HG03139 (cell line): ENCODE data around the gene USF3.
"Not testable (repeated sequence)": the region's sequence is repeated elsewhere in the genome, so short reads cannot be mapped to it uniquely, and the experiment has no call there.

Source experiments
- ATAC-seq: cut with Tn5 transposase; IDR thresholded peaks from one replicate; pipeline ENCODE4 v1.9.1; 2021; ENCODE audit not compliant: unreplicated experiment

Gene USF3

DNA sequence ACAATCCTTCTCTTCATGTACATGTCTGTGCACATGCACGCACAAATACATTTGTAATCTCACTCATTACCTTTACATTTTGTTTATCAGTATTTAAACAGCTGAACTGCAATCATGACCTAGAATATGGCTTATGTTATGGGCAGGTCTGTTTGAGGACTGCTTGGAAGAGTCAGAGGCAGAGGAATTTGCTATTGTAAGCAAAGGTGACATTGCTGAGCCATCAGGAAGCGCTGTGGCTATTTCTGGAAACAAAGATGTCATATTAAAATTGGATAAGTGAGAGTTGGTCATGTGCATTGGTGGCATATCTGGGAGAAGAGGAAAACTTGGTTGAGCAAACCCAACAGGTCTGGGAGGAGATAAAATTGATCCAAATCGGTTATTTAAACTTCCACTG is 41.6 kb downstream of the USF3 start:
- ATAC-seq = no peak

DNA sequence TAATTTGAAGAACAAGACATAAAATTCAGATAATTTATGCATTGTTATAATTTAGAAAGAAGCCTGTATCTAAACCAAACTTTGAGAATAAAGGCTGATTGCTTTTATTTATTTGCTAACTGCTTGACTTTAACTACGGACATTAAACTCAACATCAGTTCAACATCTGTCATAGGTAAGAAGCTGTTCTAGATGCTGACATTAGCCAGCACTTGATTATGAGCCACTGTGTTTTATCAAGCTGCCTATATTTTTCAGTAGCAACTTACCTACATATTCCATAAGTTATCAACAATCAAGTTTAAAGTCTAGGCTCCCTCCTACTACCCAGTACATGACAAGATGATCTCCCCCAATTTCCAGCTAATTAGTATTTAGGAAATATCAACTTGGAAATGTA is 42.1 kb downstream of the USF3 start:
- ATAC-seq = no peak

DNA sequence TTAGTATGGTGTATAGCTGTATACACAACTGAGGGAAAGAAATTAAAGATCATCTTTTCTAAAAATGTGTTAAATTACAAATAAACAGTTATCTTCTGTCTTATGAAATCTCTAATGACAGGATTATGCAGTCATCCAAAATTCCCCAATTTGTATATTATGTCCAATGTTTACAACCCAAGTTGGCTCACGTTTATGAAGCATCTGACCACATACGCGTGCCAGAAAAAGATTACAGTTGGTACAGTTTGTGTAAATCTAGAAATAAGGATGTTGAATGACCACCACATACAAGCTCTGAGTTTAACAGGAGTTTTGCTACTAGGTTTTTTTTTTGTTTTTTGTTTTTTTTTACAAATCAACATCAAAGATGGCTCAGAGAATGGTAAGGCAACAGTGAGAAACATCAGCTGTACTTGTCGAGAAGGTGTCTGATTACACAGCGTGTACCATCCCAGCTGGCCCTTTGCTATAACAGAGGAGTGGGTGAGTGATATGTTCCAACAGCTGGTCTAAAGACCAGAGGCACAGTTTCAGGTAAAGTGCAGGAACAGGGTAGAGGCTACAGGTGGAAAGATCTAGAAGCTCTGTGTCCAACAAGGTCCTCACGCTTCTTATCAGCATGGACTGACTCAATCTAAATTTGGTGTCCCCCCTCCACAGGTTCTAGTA is 47.1 kb downstream of the USF3 start:
- no peak for ATAC-seq

DNA sequence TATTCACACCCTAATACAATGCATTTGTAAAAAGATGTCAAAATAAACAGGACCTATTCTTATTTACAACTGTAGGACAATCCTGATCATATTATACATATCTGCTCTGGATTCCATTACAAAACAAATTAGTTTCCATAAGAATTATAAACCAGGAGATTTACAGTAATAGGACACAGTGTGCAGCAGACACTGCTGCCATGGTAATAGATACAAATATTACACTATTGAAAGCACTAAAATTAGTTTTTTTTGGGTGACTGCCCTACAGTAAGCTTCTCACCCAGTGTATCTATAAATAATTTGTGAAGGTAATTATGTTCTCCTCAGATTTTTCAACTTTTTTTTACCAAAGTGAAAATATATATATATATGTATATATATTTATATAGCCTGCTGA is 47.9 kb downstream of the USF3 start:
- ATAC-seq = no peak

DNA sequence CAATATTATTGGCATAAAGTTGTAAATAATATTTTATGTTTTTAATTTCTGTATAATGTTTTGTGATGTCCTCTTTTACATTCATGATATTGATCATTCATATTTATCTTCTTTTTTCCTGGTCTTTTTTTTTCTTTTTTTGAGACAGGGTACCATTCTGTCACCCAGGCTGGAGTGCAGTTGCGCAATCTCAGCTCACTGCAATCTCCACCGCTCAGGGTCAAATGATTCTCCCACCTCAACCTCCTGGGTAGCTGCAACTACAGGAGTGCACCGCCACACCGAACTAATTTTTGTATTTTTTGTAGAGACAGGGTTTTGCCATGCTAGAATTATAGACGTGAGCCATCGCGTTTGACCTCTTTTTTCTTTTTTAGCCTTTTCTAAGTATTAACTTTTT is 52.9 kb downstream of the USF3 start:
- no peak for ATAC-seq

DNA sequence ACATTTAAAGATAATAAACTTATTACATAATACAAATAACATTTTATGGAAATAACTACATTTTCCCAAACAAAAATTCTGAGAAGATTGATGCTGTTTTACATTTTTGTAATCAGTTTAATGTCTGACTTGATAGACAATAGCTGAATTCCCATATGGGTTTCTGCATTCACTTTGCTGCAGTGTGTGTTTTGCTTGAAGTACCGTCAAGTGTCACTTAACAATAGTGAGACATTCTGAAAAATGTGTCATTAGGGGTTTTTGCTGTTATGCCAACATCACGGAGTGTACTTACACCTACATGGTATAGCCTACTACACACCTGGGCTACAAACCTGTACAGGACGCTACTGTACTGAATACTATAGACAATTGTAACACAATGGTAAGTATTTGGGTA is 57.5 kb downstream of the USF3 start:
- no peak for ATAC-seq

DNA sequence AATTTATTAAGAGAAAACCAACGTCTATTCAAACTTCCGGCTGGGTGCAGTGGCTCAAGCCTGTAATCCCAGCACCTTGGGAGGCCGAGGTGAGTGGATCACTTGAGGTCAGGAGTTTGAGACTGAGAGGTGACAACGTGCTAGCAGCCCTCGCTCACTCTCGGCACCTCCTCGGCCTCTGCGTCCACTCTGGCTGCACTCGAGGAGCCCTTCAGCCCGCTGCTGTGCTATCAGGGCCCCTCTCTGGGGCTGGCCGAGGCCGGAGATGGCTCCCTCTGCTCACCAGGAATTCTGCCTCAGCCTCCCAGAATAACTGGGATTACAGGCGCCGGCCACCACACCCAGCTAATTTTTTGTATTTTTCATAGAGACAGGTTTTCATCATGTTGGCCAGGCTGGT is 58.7 kb downstream of the USF3 start:
- ATAC-seq = no peak

DNA sequence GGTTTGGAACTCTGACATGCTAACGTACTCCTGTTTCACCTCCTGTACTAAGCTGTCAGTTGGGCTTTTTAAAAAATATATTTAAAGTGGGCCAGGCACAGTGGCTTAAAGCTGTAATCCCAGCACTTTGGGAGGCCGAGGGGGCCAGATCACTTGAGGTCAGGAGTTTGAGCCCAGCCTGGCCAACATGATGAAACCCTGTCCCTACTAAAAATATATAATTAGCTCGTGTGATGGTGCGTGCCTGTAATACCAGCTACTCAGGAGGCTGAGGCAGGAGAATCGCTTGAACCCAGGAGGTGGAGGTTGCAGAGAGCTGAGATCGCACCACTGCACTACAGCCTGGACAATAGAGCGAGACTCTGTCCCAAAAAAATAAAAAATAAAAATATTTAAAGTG is 60.4 kb downstream of the USF3 start:
- not testable (repeated sequence) for ATAC-seq

DNA sequence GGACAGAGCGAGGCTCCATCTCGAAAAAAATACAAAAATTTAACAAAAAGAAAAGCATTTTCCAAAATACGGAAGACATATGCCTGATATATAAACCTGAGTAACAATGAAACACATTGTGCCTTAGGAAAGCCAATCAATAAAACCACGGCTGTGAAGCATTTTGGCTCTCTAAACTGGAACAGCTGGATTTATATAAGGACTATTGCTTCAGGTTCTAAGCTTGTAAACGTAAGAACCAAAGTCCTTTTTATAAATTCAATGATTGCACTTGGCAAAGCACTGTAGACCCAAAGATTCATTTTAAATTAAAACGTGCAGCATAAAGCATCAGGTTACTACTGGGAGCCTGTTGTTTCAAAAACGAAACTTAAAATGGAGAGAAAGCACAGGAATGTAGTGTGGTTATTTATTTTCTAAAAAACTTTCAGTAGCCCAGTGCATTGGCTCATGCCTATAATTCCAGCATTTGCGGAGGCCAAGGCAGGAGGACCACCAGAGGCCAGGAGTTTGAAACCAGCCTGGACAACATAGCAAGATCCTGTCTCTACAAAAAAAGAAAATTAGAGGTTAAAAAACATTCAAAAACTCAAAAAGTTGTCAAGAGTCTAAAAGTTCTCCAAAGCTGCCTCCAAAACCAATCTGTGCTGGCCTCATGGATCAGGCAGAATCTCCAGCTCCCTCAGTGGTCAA is 61.5 kb downstream of the USF3 start:
- no peak for ATAC-seq

DNA sequence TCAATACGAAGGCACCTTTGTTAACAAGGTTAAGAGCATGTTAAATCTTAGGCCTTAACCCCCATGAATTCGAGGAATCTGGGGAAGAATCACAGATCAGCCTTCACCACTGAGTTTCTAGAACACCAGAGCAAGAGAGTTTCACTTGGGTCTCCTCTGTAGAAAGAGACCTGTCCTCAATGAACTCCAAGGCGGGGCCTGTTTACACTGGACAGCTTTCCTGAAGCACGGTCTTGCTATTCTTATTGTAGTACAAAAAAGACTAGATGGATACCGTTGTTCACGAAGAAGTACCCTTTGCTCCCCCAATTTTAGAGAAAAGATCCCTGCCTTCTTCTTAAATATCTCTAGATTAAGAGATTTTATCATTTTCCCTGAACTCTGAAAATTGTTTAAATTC is 64.9 kb downstream of the USF3 start:
- ATAC-seq = no peak

DNA sequence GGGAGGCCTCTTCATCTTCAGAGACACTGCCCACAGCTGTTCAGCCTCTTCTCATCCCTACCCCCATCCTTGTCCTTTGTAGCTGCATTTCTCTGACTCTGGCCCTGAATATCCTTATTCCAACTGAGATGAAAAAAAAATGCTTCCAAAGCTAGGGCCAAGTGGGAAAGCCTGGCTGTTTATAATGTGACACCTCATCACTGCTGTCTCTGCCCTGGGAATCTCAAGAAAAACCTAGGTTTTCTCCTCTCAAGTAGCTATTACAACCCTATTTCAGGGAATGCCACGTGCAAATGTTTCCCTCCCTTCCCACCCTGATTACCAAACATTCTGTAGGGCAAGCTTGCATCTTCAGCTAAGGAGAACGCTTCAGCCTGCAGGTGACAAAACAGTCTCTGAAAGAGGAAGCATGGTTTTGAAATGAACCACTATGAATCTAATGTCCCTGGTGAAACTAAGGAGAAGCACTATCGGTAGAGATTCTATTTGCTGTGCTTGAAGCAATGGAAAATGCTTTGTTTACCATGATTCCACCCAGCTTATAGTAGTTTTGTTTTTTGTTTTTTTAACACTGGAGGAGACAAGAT is 65.4 kb downstream of the USF3 start:
- ATAC-seq = no peak

DNA sequence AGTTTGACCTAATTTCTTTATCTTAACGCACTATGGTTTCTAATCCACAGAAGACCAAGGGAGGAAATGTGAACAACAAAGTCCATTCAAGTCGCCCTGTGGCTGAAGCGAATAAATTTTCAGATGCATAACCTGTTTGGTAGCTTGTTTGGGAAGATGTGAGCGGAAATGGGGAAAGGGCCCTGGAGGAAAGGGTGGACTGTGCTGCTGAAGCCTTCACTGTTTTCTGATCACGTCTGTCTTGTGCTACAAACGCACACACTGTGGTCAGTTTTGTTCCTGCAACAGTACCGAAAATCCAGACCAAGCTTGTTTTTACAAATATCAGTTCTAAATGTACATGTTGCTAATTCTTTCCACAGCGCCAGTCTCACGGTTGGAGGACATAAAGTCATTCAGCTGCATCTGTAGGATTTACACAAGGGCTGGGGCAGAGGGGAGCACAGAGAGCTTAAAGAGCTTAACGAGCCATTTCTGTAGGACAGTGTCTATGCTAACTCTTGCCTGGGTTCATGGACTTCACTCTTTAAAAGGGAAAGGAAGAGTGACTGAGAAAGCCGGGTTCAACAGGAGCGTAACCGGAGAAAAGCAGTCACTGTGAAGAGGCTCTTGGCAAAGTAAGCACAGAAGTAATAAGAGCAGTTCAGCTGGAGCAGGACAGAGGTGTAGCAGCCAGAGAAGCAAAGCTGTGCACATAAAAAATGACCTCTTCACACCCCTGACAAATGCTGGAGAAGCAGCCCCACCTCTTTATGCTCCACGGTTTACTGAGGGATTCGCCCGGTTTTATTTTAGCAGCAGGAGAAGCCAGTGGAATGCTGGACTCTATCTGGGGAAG is 66.6 kb downstream of the USF3 start:
- ATAC-seq = no peak

DNA sequence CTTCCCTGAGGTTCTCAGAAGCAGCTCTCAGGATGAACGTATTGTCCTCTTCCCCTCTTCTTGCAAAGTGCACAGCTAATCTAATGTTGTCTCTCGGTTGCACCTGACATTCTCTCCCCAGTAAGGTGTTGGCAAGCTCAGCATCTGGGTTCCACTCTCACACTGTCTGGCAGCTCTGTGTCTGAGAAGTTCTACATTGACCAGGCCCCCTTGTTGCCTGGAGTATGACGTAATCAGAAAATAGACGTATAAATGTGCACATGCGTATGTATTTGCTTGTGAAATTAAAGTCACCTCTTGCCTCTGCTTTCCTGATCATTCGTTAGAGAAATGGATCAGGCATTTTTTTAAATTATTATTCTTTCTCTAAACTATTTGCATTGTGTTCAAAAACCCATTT is 67.7 kb downstream of the USF3 start:
- no peak for ATAC-seq

DNA sequence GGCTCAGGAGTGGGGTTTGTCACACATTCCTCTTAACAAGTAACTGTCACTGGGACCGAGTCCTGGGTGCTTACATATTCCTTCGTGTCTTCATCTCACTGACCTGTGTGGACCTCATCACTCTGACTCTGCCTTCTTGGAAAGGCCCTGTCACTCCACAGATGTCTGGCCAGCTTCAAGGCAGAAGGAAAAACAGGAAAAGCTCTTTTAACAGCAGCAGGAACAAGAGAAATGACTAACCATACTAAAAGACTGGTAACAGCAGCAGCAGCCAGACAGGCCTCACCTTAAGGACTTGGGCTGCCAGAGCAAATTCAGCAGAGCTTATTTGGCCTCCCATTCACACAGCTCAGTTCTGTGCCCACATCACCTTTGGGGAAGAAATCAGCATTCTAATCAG is 68.1 kb downstream of the USF3 start:
- ATAC-seq = no peak

DNA sequence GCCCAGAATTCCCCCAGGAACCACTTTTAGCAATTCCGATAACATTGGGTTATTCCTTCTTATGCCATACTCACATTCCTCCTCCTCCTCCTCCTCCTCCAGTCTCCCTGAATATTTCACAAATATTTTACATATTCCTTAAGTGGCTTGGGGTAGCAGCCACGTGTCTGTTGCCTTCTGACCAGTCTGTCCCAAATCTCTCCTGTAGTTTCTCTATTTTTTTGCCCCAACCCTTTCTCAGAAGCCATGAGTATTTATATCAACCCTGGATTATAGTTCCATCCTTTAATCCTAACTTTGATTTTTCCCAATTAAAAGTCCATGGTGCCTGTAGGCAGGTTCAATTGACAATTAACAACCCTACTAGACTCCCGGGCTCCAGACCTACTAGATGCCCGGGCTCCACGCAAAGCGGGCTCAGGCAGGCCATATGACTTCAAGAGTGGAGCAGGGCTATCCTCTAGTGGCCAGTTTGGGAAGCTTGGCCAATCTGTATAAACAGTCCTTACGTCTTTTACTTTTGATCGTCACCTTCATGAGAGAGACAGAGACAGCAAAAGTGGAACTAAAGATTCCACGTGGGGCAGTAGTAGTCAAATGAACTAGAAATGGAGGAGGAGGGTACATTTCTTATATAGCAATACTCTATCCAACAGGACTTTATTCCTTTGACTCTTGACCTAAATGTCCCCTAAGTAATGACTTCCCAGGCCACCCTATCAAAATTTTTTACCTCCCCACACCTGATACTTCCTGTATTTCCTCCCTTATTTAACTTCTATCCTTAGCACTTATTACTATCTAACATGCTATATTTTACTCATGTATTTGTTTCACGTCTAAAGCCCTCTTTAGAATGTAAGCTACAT is 69.7 kb downstream of the USF3 start:
- ATAC-seq = no peak

DNA sequence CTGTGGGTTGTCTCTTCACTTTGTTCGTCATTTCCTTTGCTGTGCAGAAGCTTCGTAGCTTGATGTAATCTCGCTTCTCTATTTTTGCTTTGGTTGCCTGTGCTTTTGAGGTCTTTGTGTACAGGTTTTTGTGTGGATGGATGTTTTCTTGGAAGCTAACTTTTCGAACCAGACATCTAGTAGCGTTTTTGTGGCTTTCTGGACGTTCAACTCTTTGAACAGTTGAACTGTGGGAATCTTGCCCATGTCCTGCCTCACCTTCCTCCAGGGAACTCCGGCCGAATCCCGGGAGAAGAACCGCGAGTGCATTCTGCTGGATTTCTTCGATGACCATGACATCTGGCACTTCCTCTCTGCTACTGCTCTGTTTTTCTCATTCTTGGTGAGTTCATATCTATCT is 70.6 kb downstream of the USF3 start:
- no peak for ATAC-seq

DNA sequence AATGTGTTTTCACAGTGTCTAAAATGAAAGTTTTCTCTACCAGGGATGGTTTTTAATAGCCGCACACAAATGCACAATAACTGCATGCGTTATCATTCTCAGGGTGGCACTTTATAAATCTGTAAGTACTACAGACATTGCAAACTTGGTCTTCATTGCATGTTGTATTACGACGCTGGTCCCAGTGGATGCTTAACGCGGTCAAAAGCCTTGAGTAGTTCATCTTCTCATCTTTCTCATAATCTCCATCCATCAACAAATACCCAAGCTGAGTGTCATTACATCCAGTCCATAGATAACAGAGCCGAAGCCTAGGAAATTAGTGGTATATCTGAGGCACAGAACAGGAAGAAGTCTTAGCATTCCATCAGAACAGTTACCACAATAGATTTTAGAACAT is 72.6 kb downstream of the USF3 start:
- no peak for ATAC-seq

DNA sequence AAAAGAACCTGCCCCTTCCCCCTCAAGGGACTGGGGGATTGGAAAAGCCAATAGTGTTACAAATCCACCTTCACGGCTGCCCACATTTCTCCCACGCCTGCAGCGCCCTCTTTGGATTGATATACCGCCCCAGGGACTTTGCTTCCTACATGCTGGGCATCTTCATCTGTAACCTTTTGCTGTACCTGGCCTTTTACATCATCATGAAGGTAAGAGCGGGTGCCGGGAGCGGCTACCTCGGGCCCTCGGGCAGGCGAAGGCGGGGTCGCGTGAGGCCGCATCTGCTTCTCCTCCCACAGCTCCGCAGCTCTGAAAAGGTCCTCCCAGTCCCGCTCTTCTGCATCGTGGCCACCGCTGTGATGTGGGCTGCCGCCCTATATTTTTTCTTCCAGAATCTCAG is 73.1 kb downstream of the USF3 start:
- no peak for ATAC-seq

DNA sequence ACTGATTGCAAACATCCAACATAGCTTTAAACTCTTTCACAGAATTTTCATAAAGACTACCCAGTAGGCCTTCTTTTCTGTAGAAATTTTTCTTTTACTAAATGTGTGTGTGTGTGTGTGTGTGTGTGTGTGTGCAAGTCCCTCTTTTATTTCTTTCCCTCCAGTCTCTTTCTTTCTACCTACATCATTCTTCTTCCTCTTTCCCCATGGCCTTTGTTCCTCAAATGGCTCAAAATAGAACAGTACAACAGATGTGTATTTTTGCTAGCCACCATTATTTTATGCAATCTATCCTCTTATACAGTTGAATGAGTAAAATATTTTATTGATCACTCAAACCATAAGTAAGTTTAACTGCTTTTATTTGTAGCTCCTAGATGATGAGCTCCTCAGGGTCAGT is 76.4 kb downstream of the USF3 start:
- ATAC-seq = no peak

DNA sequence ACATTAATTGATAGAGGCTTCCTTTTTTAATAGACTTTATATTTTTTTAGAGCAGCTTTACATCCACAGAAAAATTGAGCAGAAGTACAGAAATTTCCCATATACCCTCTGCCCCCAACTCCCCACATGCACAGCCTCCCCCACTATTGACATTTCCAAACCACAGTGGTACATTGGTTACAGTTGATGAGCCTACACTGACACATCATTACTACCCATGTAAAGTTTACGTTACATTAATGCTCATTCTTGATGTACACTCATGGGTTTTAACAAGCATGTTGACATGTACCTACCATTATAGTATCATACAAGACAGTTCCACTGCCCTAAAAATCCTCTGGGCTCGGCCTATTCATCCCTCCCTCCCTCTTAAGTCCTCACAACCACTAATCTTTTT is 78.7 kb downstream of the USF3 start:
- no peak for ATAC-seq

DNA sequence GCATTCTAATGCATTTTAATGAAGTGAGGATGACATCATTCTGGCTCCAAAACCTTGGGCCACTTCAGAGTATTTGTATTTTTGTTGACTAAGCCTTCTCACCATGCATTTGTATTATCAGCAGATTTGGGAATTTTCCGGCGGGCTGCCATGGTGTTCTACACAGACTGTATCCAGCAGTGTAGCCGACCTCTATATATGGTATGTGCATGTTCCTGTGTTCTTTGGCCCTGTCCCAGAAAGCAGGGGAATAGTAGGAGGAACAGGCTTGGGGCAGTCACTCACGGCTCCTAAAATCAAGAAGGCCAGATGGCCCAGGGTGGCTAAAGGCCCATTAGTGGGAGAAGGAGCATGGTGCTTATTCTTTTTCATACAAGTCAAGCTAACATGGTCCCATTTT is 80.5 kb downstream of the USF3 start:
- ATAC-seq = no peak
